Measurements from ENCODE around the gene SNUPN.

Gene SNUPN

DNA sequence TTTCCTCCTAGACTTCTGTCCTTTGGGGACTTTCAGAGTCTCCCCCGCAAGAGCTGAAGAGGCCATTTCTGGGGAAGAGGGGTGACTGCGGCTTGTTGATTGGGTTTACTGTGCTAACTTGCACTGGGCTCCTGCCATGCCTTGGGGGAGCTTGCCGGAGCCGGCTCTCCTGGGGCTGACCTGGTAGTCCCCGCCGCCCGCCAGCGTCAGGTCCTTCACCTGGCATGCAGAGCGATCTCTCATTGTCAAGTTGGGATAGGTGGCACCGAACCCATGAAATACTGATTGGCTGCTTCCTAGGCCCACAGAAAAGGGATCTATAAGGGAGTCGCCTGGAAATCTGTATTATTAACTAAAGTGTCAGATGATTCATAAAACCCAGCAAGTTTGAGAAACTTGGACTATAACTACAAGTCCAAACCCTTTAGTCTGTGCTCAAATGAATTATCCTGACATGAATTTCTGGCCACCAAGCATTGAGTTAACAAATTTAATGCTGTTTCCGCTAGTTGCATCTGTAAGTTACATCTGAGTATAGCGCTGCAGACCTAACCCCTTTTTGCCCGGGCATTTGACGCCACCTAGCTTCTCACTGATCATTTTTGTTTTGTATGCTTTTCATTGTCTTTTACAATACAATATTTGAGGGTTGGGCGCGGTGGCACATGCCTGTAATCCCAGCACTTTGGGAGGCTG is 15.1 kb upstream of the SNUPN start:
- no peak for TF ChIP-seq FOXM1 (IDR thresholded peaks at IDR 0.05; ENCODE audit: borderline replicate concordance, low read depth)
- peak; percentile 58 for TF ChIP-seq RAD21 (IDR thresholded peaks at IDR 0.05; ENCODE audit: low read depth)

DNA sequence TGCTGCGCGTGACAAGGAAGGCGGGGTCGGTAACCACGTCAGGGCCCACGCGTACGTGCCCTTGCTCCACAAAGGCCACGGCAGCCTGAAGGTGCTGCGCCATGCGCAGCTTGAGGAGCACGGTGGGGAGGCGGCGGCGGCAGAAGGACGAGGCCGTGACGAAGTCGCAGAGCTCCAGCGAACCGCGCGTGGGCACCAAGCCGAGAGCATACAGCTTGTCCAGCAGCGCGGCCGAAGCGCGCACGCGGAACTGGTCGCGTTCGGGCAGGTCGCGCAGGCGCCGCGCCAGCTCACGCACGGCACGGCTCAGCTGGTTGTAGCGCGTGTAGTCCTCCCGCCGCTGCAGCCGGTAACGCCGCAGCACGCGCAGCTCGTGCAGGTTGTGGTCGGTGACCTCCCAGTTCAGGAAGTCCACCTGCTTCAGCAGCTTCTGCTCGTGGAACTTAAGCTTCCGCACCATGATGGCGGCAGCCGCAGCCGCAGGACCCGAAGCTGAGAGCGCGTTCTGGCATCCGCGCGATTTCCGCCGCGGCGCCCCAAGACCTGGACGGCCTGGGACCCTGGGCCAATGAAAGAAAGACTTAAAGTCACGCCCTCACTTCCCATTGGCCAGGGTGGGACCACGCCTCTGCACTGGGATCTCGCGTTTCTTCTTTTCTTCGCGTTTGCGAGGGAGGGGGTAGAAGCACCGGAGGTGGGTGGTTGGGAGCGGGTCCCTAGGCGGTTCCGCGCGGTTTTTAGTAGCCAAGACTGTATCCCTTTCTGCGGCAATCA is 14.4 kb upstream of the SNUPN start, which contains the start of gene IMP3:
Gene IMP3 (minus strand): TSS at position 516 of the 774 bp plus-strand sequence. CDS start 56 bp downstream, at position 460.
- TF ChIP-seq, protein P1, sequence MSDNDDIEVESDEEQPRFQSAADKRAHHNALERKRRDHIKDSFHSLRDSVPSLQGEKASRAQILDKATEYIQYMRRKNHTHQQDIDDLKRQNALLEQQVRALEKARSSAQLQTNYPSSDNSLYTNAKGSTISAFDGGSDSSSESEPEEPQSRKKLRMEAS (IDR thresholded peaks at IDR 0.05): peak; percentile 95
- no peak for TF ChIP-seq RAD21 (IDR thresholded peaks at IDR 0.05; ENCODE audit: low read depth)
- peak; percentile 26; the same call in 1 of the 2 replicates for TF ChIP-seq EP300 (IDR thresholded peaks at IDR 0.05; ENCODE audit: borderline replicate concordance)
- no peak for TF ChIP-seq ZBTB7A (IDR thresholded peaks at IDR 0.05; ENCODE audit: low read depth)
- peak; percentile 92 for TF ChIP-seq TAF1 (IDR thresholded peaks at IDR 0.05; ENCODE audit: low read depth)
- peak; percentile 38; the same call in 1 of the 2 replicates for TF ChIP-seq TCF12 (IDR thresholded peaks at IDR 0.05; ENCODE audit: low read depth)
- TF ChIP-seq CEBPB (IDR thresholded peaks at IDR 0.05): no peak
- TF ChIP-seq YY1 (IDR thresholded peaks at IDR 0.05; ENCODE audit: low read depth): peak; percentile 91
- peak; percentile 55; the same call in 1 of the 2 replicates for TF ChIP-seq TEAD4 (IDR thresholded peaks at IDR 0.05)
- TF ChIP-seq, protein P2, sequence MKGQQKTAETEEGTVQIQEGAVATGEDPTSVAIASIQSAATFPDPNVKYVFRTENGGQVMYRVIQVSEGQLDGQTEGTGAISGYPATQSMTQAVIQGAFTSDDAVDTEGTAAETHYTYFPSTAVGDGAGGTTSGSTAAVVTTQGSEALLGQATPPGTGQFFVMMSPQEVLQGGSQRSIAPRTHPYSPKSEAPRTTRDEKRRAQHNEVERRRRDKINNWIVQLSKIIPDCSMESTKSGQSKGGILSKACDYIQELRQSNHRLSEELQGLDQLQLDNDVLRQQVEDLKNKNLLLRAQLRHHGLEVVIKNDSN (IDR thresholded peaks at IDR 0.05): no peak
- TF ChIP-seq, protein P3, sequence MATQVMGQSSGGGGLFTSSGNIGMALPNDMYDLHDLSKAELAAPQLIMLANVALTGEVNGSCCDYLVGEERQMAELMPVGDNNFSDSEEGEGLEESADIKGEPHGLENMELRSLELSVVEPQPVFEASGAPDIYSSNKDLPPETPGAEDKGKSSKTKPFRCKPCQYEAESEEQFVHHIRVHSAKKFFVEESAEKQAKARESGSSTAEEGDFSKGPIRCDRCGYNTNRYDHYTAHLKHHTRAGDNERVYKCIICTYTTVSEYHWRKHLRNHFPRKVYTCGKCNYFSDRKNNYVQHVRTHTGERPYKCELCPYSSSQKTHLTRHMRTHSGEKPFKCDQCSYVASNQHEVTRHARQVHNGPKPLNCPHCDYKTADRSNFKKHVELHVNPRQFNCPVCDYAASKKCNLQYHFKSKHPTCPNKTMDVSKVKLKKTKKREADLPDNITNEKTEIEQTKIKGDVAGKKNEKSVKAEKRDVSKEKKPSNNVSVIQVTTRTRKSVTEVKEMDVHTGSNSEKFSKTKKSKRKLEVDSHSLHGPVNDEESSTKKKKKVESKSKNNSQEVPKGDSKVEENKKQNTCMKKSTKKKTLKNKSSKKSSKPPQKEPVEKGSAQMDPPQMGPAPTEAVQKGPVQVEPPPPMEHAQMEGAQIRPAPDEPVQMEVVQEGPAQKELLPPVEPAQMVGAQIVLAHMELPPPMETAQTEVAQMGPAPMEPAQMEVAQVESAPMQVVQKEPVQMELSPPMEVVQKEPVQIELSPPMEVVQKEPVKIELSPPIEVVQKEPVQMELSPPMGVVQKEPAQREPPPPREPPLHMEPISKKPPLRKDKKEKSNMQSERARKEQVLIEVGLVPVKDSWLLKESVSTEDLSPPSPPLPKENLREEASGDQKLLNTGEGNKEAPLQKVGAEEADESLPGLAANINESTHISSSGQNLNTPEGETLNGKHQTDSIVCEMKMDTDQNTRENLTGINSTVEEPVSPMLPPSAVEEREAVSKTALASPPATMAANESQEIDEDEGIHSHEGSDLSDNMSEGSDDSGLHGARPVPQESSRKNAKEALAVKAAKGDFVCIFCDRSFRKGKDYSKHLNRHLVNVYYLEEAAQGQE (IDR thresholded peaks at IDR 0.05; ENCODE audit: low read depth): 0 out of 2 replicates have a peak, but pooled peaks have one; percentile 32
- no peak; the same call in 1 of the 2 replicates for TF ChIP-seq FOXM1 (IDR thresholded peaks at IDR 0.05; ENCODE audit: borderline replicate concordance, low read depth)
- TF ChIP-seq NFIC (IDR thresholded peaks at IDR 0.05): peak; percentile 73
- TF ChIP-seq CREB1 (IDR thresholded peaks at IDR 0.05; ENCODE audit: low read depth): no peak
- peak; percentile 61; the same call in 1 of the 2 replicates for TF ChIP-seq EGR1 (IDR thresholded peaks at IDR 0.05)

DNA sequence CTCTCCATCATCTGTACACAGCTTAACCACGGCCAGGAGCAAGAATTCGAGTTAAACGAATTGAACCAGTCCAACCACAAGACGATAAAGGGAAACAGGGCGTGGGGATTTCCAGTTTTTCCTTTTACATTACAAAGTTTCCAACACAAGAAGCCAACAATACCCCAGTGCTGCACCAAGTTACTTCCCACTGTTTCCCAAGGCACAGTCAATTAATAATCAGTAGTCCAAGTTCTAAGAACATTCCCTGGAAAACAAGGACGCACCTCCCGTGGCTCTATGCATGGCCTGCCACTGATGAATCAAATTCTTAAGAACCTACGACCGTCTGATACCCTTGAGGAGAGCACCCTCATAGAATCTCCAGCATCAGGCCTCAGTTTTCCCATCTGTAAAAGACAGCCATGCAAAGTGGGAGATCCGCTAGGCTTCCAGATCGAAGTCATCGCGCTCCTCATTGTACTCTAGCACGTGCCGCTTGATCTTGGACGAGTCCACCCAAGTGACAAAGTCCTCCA is 13.7 kb upstream of the SNUPN start:
- TF ChIP-seq, protein P2 (IDR thresholded peaks at IDR 0.05): 0 out of 2 replicates have a peak, but pooled peaks have one; percentile 22
- no peak for TF ChIP-seq RAD21 (IDR thresholded peaks at IDR 0.05; ENCODE audit: low read depth)

DNA sequence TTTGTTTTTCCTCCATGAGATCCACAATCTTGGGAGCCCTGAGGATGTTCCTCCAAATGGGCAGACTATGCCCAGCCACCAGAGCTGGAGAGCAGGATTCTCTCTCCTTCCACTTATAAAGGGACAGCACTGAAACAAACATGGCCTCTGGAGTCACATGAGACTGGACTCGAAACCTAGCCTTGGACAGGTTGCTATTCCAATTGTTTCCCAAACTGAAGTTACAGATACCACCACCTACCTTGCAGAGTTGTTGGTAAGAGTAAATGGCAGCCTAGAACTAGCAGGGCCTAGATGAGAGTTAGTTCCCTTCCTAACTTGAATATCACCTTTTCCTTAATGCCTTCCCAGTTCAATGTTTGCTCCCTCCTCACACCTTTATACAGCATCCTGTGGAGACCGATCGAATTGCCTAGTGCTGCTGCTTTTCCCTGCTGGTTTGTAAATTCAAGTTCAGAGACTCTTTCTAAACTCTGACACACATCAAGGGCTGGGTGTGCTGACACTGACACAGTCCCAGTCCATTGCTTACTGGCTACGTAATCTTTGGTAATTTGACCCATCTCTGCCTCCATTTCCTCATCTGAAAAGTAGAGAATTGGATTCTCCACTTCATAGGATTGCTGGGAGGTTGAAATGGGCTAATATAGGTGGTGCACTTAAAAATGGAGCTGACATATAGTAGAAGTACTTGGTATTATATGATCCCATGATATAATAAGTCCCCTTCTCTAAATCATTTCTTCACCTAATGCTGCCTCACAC is 11.9 kb upstream of the SNUPN start:
- TF ChIP-seq RAD21 (IDR thresholded peaks at IDR 0.05; ENCODE audit: low read depth) (no peak), CREB1 (IDR thresholded peaks at IDR 0.05; ENCODE audit: low read depth) (no peak), YY1 (IDR thresholded peaks at IDR 0.05; ENCODE audit: low read depth) (no peak), TEAD4 (IDR thresholded peaks at IDR 0.05) (no peak), EP300 (IDR thresholded peaks at IDR 0.05; ENCODE audit: borderline replicate concordance) (no peak), ZBTB7A (IDR thresholded peaks at IDR 0.05; ENCODE audit: low read depth) (no peak), TAF1 (IDR thresholded peaks at IDR 0.05; ENCODE audit: low read depth) (no peak)
- TF ChIP-seq, protein P2 (IDR thresholded peaks at IDR 0.05): no peak

DNA sequence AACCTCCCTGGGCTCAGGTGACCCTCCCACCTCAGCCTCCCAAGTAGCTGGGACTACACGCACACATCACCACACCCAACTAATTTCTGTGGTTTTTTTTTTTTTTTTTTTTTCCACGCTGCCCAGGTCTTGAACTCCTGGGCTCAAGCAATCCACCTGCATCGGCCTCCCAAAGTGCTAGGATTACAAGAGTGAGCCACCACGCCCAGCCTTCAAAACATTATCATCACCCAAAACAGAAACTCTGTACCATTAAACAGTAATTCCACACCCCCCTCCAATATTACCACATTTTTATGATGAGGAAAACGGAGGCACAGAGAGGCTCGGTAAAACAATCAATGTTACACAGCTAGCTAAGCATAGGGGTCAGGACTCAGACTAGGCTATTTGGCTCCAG is 10.5 kb upstream of the SNUPN start:
- TF ChIP-seq ZBTB7A (IDR thresholded peaks at IDR 0.05; ENCODE audit: low read depth) (no peak), EGR1 (IDR thresholded peaks at IDR 0.05) (no peak), FOXM1 (IDR thresholded peaks at IDR 0.05; ENCODE audit: borderline replicate concordance, low read depth) (no peak), TEAD4 (IDR thresholded peaks at IDR 0.05) (no peak), EP300 (IDR thresholded peaks at IDR 0.05; ENCODE audit: borderline replicate concordance) (no peak), TCF12 (IDR thresholded peaks at IDR 0.05; ENCODE audit: low read depth) (no peak), CEBPB (IDR thresholded peaks at IDR 0.05) (no peak), TAF1 (IDR thresholded peaks at IDR 0.05; ENCODE audit: low read depth) (no peak)
- TF ChIP-seq, protein P2 (IDR thresholded peaks at IDR 0.05): no peak
- TF ChIP-seq, protein P1 (IDR thresholded peaks at IDR 0.05): no peak
- TF ChIP-seq, protein P3 (IDR thresholded peaks at IDR 0.05; ENCODE audit: low read depth): no peak
